ENCODE results near the gene CXCL11. TPM values are rescaled to one million over a fixed set of nuclear protein-coding genes. Genes with fewer than 3 reads are reported as not detected.

The CXCL11 gene
- total RNA-seq, 1 experiment from 2014 or later: not detected

- Histone ChIP-seq H3K79me1 (ENCODE audit: insufficient read depth, low read depth, low read length, poor library complexity, severe bottlenecking) (no peaks in the 10 kb centered on the region), H3T11ph (ENCODE audit: low read length) (no peak overlapping the region), H2BK5ac (ENCODE audit: insufficient read length, low read length) (no peak overlapping the region), H3K14ac (ENCODE audit: insufficient read depth, low read length) (no peak overlapping the region), H3K23me2 (ENCODE audit: insufficient read length, low read depth, low read length, poor library complexity, severe bottlenecking) (no peaks in the 10 kb centered on the region), H4K20me1 (ENCODE audit: control insufficient read depth, insufficient read depth, insufficient read length) (no peaks in the 10 kb centered on the region), H2BK120ac (ENCODE audit: low read depth, low read length, poor library complexity, severe bottlenecking) (no peak overlapping the region), H3K9me3 (ENCODE audit: control insufficient read depth, low read depth, low read length) (no peaks in the 10 kb centered on the region), H3K56ac (ENCODE audit: insufficient read length, low read depth, low read length) (no peak overlapping the region), H2BK12ac (ENCODE audit: insufficient read length, low read depth, low read length) (no peak overlapping the region), H3K79me2 (ENCODE audit: insufficient read depth, low read length) (no peaks in the 10 kb centered on the region), H2AK5ac (ENCODE audit: insufficient read length, low read length) (no peak overlapping the region), H3K27ac (ENCODE audit: insufficient read length, low read depth, low read length) (no peak overlapping the region), H4K91ac (ENCODE audit: insufficient read length, low read depth, low read length) (no peak overlapping the region), H2BK15ac (ENCODE audit: low read depth, low read length) (no peak overlapping the region), H3K23ac (ENCODE audit: insufficient read length, low read depth, low read length) (no peak overlapping the region), H3K4me2 (ENCODE audit: insufficient read depth, insufficient read length, low read length) (no peak overlapping the region), H3K18ac (ENCODE audit: insufficient read length, low read depth, low read length) (peak overlapping the region; percentile 64), H4K5ac (ENCODE audit: insufficient read length, low read depth, low read length) (no peak overlapping the region), H3K27me3 (ENCODE audit: insufficient read depth, low read length) (no peaks in the 10 kb centered on the region), H3K4ac (ENCODE audit: low read depth, low read length) (no peak overlapping the region), H2AFZ (ENCODE audit: low read length) (no peak overlapping the region), H2BK20ac (ENCODE audit: low read depth, low read length, poor library complexity, severe bottlenecking) (no peak overlapping the region), H3K4me1 (ENCODE audit: insufficient read depth, low read length) (no peaks in the 10 kb centered on the region), H4K8ac (replicated peaks; ENCODE audit: insufficient read length, low read depth, low read length) (no peak overlapping the region), H3K9ac (ENCODE audit: extremely low read depth, insufficient read length, low read length) (no peak overlapping the region)
- Mint-ChIP-seq H3K4me3 (no peak overlapping the region), H3K4me1 (no peaks in the 10 kb centered on the region), H3K27me3 (ENCODE audit: low read depth) (no peaks in the 10 kb centered on the region), H3K27ac (no peak overlapping the region), H3K9me3 (no peaks in the 10 kb centered on the region), H3K36me3 (ENCODE audit: insufficient read depth in 1 of 3, low read depth in 3 of 3) (no peaks in the 10 kb centered on the region)
- no peak for TF ChIP-seq CTCF (conservative IDR thresholded peaks at IDR 0.05)
- peak; percentile 31 for DNase-seq
- WGBS (ENCODE audit: extremely low coverage, insufficient read length, low lambda C conversion rate): no CpG with 5 or more reads among the region's 3 CpGs
These were observed 985 bp upstream of the CXCL11 start for GRCh38 chr4:76036855-76037254.
